GM19397 (cell line): Measurements from ENCODE around the gene BEND7.
"Not testable (repeated sequence)": the region's sequence is repeated elsewhere in the genome, so short reads cannot be mapped to it uniquely, and the experiment has no call there.

ENCODE experiments used
- ATAC-seq: cut with Tn5 transposase; IDR thresholded peaks from one replicate; pipeline ENCODE4 v1.9.1; 2021; ENCODE audit warnings: mild to moderate bottlenecking, moderate library complexity; ENCODE audit not compliant: unreplicated experiment

BEND7 gene

GRCh38 chr10:13483951-13484350 lies 44.9 kb downstream of the BEND7 start:
- no peak for ATAC-seq

GRCh38 chr10:13483073-13483472 lies 45.7 kb downstream of the BEND7 start:
- no peak for ATAC-seq

- ATAC-seq = no peak
Measured at GRCh38 chr10:13481690-13482089, 47.1 kb downstream of the BEND7 start.

GRCh38 chr10:13475124-13475523 lies 53.7 kb downstream of the BEND7 start:
- no peak for ATAC-seq

- no peak for ATAC-seq
Measured at GRCh38 chr10:13473986-13474385, 54.8 kb downstream of the BEND7 start.

- ATAC-seq = no peak
Measured at GRCh38 chr10:13472359-13472758, 56.5 kb downstream of the BEND7 start.

GRCh38 chr10:13470270-13470669 lies 58.5 kb downstream of the BEND7 start:
- ATAC-seq = no peak

- no peak for ATAC-seq
Measured at GRCh38 chr10:13462551-13462950, 66.3 kb downstream of the BEND7 start.

GRCh38 chr10:13458687-13459012 lies 70.2 kb downstream of the BEND7 start:
- ATAC-seq = no peak

GRCh38 chr10:13457958-13458686 lies 70.7 kb downstream of the BEND7 start:
- no peak for ATAC-seq

GRCh38 chr10:13453896-13454295 lies 74.9 kb downstream of the BEND7 start:
- no peak for ATAC-seq

GRCh38 chr10:13450069-13450468 lies 78.7 kb downstream of the BEND7 start:
- ATAC-seq = no peak

- ATAC-seq = no peak
Measured at GRCh38 chr10:13449296-13449695, 79.5 kb downstream of the BEND7 start.

- no peak for ATAC-seq
Measured at GRCh38 chr10:13448216-13448615, 80.6 kb downstream of the BEND7 start.

- ATAC-seq = no peak
Measured at GRCh38 chr10:13445656-13446400, 83.0 kb downstream of the BEND7 start.

GRCh38 chr10:13441476-13441875 lies 87.3 kb downstream of the BEND7 start:
- ATAC-seq = no peak

GRCh38 chr10:13440185-13441061 lies 88.4 kb downstream of the BEND7 start:
- ATAC-seq = no peak

GRCh38 chr10:13439313-13440184 lies 89.3 kb downstream of the BEND7 start:
- no peak for ATAC-seq

- no peak for ATAC-seq
Measured at GRCh38 chr10:13437026-13437555, 91.7 kb downstream of the BEND7 start.

GRCh38 chr10:13427943-13428342 lies 100.9 kb downstream of the BEND7 start:
- not testable (repeated sequence) for ATAC-seq
